Gastroesophageal sphincter (tissue), 3 donors: Measurements from ENCODE around the gene UBE2Z.

Experiments used
- POLR2A ChIP-seq, 2 donors: fragments of 450-650 bp; IDR thresholded peaks; one replicate each; pipeline ENCODE4 v1.6.1; 2017; ENCODE audit warnings: antibody characterized with exemption in 2 of 2, mild to moderate bottlenecking in 2 of 2, moderate library complexity in 1 of 2
- POLR2AphosphoS5 ChIP-seq: sonication (generic); formaldehyde crosslinking; IDR thresholded peaks from one replicate; pipeline ENCODE4 v1.6.1; 2017; ENCODE audit warnings: antibody characterized with exemption
- TF ChIP-seq, protein P1 (sequence below), 4 experiments: fragments of 200-600 bp in 2 of 4; fragments of 450-650 bp in 2 of 4; sonication (generic) in 1 of 4; IDR thresholded peaks; one replicate each; pipeline ENCODE4 v1.5.1; 2017 to 2019; ENCODE audit warnings: antibody characterized with exemption in 4 of 4, mild to moderate bottlenecking in 2 of 4, moderate library complexity in 2 of 4

DNA sequence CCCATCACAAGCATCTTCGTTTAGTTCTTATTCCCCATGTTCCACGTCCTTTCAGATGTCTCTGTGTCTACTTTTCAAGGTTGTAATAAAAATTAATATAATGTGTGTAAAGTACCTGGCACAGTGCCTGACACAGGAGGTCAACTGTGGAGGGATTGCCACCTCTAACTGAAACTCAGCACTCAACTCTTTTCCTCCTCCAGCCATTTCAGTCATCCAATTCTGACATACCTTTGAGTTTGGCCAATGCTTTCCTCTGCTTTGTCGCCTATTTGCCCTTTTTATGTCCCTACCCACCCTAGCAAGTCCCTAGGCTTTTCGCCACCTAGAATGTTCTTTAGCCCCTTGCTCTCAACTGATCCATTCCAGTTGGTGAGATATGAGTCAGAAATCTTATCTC lies 1.6 kb downstream of the UBE2Z start:
- TF ChIP-seq, protein P1, sequence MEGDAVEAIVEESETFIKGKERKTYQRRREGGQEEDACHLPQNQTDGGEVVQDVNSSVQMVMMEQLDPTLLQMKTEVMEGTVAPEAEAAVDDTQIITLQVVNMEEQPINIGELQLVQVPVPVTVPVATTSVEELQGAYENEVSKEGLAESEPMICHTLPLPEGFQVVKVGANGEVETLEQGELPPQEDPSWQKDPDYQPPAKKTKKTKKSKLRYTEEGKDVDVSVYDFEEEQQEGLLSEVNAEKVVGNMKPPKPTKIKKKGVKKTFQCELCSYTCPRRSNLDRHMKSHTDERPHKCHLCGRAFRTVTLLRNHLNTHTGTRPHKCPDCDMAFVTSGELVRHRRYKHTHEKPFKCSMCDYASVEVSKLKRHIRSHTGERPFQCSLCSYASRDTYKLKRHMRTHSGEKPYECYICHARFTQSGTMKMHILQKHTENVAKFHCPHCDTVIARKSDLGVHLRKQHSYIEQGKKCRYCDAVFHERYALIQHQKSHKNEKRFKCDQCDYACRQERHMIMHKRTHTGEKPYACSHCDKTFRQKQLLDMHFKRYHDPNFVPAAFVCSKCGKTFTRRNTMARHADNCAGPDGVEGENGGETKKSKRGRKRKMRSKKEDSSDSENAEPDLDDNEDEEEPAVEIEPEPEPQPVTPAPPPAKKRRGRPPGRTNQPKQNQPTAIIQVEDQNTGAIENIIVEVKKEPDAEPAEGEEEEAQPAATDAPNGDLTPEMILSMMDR (IDR thresholded peaks at IDR 0.05) = no peak
- no peak for TF ChIP-seq POLR2A (IDR thresholded peaks at IDR 0.05)
- TF ChIP-seq POLR2AphosphoS5 = no peak
